ENCODE data around the gene CCND2.

CCND2 gene

DNA sequence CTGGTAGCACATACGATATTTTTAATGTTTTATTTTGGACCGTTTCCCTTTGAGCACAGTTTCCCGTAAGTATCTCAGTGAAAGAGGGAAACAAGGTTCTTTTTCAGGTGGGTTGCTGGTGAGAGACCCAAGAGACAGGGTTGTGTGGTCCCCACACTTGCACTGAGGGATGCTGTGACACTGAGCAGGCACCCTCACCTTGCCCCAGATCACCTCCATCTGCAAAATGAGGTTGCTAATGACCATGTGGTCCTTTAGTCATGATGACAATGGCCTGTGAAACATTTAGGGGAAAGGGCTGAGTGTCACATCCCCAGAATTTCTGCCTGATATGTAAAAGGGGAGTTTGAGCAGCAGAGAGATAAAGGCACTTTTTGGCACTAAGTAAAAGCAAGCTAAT, 4.3 kb downstream of the CCND2 start:
- H3K4me3 ChIP-seq (ENCODE audit: low read length, poor library complexity, severe bottlenecking), result no peak overlapping the region
- H3K9me2 ChIP-seq (replicated peaks; ENCODE audit: low read depth, low read length), result no peaks in the 10 kb centered on the region
- peaks cover 37% of the 10 kb centered on the region for H3K4me1 ChIP-seq (ENCODE audit: insufficient read depth, low read length, poor library complexity, severe bottlenecking)
- H3K9me3 ChIP-seq (ENCODE audit: insufficient read depth, low read depth, low read length), result no peaks in the 10 kb centered on the region
- H3F3A ChIP-seq (ENCODE audit: low read depth), result 0 out of 2 replicates have a peak, but pooled peaks cover 4% of the 10 kb centered on the region
- TF ChIP-seq EZH2phosphoT487 (IDR thresholded peaks at IDR 0.05; ENCODE audit: borderline replicate concordance), result no peak
- TF ChIP-seq, protein P1, sequence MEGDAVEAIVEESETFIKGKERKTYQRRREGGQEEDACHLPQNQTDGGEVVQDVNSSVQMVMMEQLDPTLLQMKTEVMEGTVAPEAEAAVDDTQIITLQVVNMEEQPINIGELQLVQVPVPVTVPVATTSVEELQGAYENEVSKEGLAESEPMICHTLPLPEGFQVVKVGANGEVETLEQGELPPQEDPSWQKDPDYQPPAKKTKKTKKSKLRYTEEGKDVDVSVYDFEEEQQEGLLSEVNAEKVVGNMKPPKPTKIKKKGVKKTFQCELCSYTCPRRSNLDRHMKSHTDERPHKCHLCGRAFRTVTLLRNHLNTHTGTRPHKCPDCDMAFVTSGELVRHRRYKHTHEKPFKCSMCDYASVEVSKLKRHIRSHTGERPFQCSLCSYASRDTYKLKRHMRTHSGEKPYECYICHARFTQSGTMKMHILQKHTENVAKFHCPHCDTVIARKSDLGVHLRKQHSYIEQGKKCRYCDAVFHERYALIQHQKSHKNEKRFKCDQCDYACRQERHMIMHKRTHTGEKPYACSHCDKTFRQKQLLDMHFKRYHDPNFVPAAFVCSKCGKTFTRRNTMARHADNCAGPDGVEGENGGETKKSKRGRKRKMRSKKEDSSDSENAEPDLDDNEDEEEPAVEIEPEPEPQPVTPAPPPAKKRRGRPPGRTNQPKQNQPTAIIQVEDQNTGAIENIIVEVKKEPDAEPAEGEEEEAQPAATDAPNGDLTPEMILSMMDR (conservative IDR thresholded peaks at IDR 0.05; ENCODE audit: low read length), result no peak
- peaks cover 6% of the 10 kb centered on the region for H4K20me1 ChIP-seq (ENCODE audit: insufficient read depth, low read length, poor library complexity, severe bottlenecking)
- peaks cover 17% of the 10 kb centered on the region for H3K27me3 ChIP-seq (ENCODE audit: insufficient read depth, low read length, poor library complexity, severe bottlenecking)
- H3K36me3 ChIP-seq (ENCODE audit: insufficient read depth, low read length), result no peaks in the 10 kb centered on the region
- H3K4me2 ChIP-seq (ENCODE audit: low read depth, low read length, poor library complexity, severe bottlenecking), result peak overlapping the region; percentile 29
- no peak overlapping the region for H2AFZ ChIP-seq (ENCODE audit: low read length)
- H3K9ac ChIP-seq (ENCODE audit: low read depth, low read length, poor library complexity, severe bottlenecking), result no peak overlapping the region
- H3K79me2 ChIP-seq (ENCODE audit: insufficient read depth, low read length), result no peaks in the 10 kb centered on the region

GRCh38 chr12:4278329-4279197, 5.0 kb downstream of the CCND2 start:
- peak overlapping the region; percentile 73 for H3K4me2 ChIP-seq (ENCODE audit: low read depth, low read length, poor library complexity, severe bottlenecking)
- no peaks in the 10 kb centered on the region for H3K9me2 ChIP-seq (replicated peaks; ENCODE audit: low read depth, low read length)
- H2AFZ ChIP-seq (ENCODE audit: low read length), result no peak overlapping the region
- no peaks in the 10 kb centered on the region for H3K79me2 ChIP-seq (ENCODE audit: insufficient read depth, low read length)
- no peaks in the 10 kb centered on the region for H3K9me3 ChIP-seq (ENCODE audit: insufficient read depth, low read depth, low read length)
- H3K4me1 ChIP-seq (ENCODE audit: insufficient read depth, low read length, poor library complexity, severe bottlenecking), result peaks cover 30% of the 10 kb centered on the region
- 0 out of 2 replicates have a peak, but pooled peaks cover 4% of the 10 kb centered on the region for H3F3A ChIP-seq (ENCODE audit: low read depth)
- no peaks in the 10 kb centered on the region for H3K36me3 ChIP-seq (ENCODE audit: insufficient read depth, low read length)
- H3K9ac ChIP-seq (ENCODE audit: low read depth, low read length, poor library complexity, severe bottlenecking), result no peak overlapping the region
- peaks cover 6% of the 10 kb centered on the region for H4K20me1 ChIP-seq (ENCODE audit: insufficient read depth, low read length, poor library complexity, severe bottlenecking)
- H3K27me3 ChIP-seq (ENCODE audit: insufficient read depth, low read length, poor library complexity, severe bottlenecking), result peaks cover 11% of the 10 kb centered on the region
- no peak for TF ChIP-seq EZH2phosphoT487 (IDR thresholded peaks at IDR 0.05; ENCODE audit: borderline replicate concordance)
- TF ChIP-seq, protein P1 (conservative IDR thresholded peaks at IDR 0.05; ENCODE audit: low read length), result no peak
- H3K4me3 ChIP-seq (ENCODE audit: low read length, poor library complexity, severe bottlenecking), result peak overlapping the region; percentile 58

GRCh38 chr12:4279198-4279690, 5.7 kb downstream of the CCND2 start:
- peaks cover 6% of the 10 kb centered on the region for H4K20me1 ChIP-seq (ENCODE audit: insufficient read depth, low read length, poor library complexity, severe bottlenecking)
- H3F3A ChIP-seq (ENCODE audit: low read depth), result 0 out of 2 replicates have a peak, but pooled peaks cover 4% of the 10 kb centered on the region
- H3K9me3 ChIP-seq (ENCODE audit: insufficient read depth, low read depth, low read length), result no peaks in the 10 kb centered on the region
- H3K4me3 ChIP-seq (ENCODE audit: low read length, poor library complexity, severe bottlenecking), result peak overlapping the region; percentile 58
- no peak overlapping the region for H2AFZ ChIP-seq (ENCODE audit: low read length)
- TF ChIP-seq, protein P1 (conservative IDR thresholded peaks at IDR 0.05; ENCODE audit: low read length), result no peak
- peak; percentile 78 for TF ChIP-seq EZH2phosphoT487 (IDR thresholded peaks at IDR 0.05; ENCODE audit: borderline replicate concordance)
- H3K9ac ChIP-seq (ENCODE audit: low read depth, low read length, poor library complexity, severe bottlenecking), result no peak overlapping the region
- no peaks in the 10 kb centered on the region for H3K9me2 ChIP-seq (replicated peaks; ENCODE audit: low read depth, low read length)
- no peaks in the 10 kb centered on the region for H3K36me3 ChIP-seq (ENCODE audit: insufficient read depth, low read length)
- H3K4me2 ChIP-seq (ENCODE audit: low read depth, low read length, poor library complexity, severe bottlenecking), result peak overlapping the region; percentile 73
- peaks cover 5% of the 10 kb centered on the region for H3K27me3 ChIP-seq (ENCODE audit: insufficient read depth, low read length, poor library complexity, severe bottlenecking)
- H3K4me1 ChIP-seq (ENCODE audit: insufficient read depth, low read length, poor library complexity, severe bottlenecking), result peaks cover 30% of the 10 kb centered on the region
- H3K79me2 ChIP-seq (ENCODE audit: insufficient read depth, low read length), result no peaks in the 10 kb centered on the region

All from Loucy (cell line).